ENCODE results near the gene HDAC10. TPM values are rescaled to one million over a fixed set of nuclear protein-coding genes. Genes with fewer than 3 reads are reported as not detected.

Gene HDAC10
- total and polyA plus RNA-seq, 3 donors from 2014 or later: 13.5 to 33.1 (median 32.1) TPM

DNA sequence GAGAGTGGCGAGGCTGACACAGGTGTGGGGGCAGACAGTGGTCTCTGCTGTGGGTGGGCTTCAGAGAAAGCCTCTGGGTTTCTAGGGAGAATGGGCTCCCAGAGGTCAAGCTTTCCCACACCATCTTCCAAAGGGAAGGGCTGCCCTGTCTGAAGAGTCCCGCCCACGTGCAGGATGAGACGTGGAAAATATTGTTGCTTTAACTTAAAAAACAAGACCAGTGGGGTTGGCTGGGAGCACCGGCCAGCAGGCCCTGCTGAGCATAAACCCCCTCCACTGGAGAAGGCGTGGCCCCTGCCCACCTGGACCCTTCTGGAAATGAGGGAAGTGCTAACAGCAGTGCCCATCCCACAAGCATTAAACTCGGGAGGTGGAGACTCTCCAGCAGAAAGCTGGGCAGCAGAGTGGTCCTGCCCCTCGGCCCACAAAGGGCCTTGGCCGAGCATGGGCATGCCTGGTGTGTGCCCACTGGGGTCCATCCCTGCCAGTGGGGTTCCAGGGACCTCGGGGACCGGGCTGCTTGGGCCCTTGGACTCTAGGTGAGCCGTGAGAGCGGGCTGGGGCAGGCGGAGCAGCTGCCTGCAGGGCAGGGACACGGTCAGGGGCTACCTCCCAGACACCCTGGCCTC is 34.9 kb downstream of the HDAC10 start:
- TF ChIP-seq, protein P1, sequence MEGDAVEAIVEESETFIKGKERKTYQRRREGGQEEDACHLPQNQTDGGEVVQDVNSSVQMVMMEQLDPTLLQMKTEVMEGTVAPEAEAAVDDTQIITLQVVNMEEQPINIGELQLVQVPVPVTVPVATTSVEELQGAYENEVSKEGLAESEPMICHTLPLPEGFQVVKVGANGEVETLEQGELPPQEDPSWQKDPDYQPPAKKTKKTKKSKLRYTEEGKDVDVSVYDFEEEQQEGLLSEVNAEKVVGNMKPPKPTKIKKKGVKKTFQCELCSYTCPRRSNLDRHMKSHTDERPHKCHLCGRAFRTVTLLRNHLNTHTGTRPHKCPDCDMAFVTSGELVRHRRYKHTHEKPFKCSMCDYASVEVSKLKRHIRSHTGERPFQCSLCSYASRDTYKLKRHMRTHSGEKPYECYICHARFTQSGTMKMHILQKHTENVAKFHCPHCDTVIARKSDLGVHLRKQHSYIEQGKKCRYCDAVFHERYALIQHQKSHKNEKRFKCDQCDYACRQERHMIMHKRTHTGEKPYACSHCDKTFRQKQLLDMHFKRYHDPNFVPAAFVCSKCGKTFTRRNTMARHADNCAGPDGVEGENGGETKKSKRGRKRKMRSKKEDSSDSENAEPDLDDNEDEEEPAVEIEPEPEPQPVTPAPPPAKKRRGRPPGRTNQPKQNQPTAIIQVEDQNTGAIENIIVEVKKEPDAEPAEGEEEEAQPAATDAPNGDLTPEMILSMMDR (IDR thresholded peaks at IDR 0.05): no peak
- no peak for TF ChIP-seq POLR2A (IDR thresholded peaks at IDR 0.05)
- no peak for DNase-seq
- 71 to 75% methylated on average over 5 to 15 of the region's 15 CpGs for WGBS, 2 donors
- H3K9me3 ChIP-seq: no peaks in the 10 kb centered on the region
- peaks cover 5% of the 10 kb centered on the region for H3K4me1 ChIP-seq
- no peak overlapping the region for H3K27ac ChIP-seq
- intact Hi-C loops (cut with DNase I; ENCODE audit: low total_unique reads): no loop called here
- no peaks in the 10 kb centered on the region for H3K27me3 ChIP-seq
- H3K4me3 ChIP-seq: no peak overlapping the region
- H3K36me3 ChIP-seq (ENCODE audit: low read depth, missing control alignments): no peaks in the 10 kb centered on the region

DNA sequence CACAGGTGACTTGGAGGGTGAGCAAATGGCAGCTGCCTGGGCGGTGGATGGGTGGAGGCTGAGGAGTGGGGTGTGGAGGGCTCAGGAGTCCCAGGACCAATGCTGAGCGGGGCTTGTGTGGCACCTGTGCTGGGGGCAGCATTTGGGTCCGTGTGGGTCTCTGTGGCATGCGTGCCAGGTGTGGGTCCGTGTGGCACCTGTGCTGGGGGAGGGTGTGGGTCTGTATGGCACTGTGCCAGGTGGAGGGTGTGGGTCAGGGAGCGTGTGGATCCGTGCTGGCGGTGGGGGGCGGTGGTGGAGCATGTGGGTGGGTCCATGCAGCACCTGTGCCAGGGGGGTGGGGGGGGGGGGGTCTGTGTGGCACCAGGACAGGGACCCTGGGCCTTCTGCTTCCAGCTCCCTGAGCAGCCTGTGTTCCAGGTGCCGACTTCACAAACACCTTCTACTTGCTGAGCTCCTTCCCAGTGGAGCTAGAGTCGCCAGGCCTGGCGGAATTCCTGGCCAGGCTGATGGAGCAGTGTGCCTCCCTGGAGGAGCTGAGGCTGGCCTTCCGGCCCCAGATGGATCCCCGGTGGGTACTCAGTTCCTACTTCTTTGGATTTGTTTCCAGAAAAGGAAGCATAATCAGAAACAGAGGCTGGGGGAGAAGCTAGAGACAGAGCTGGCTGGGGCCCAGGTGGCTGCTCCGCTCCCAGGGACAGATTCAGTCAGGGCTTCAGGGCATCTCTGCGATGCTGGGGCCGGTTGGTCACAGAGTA is 35.6 kb downstream of the HDAC10 start:
- Histone ChIP-seq H3K27me3 (no peaks in the 10 kb centered on the region), H3K4me3 (no peak overlapping the region), H3K4me1 (peaks cover 8% of the 10 kb centered on the region), H3K27ac (no peak overlapping the region), H3K36me3 (ENCODE audit: low read depth, missing control alignments) (no peaks in the 10 kb centered on the region), H3K9me3 (no peaks in the 10 kb centered on the region)
- TF ChIP-seq, protein P1 (IDR thresholded peaks at IDR 0.05): no peak
- TF ChIP-seq POLR2A (IDR thresholded peaks at IDR 0.05): no peak
- intact Hi-C loops (cut with DNase I; ENCODE audit: low total_unique reads): no loop called here
- 68 to 88% methylated on average over 3 to 17 of the region's 17 CpGs for WGBS, 2 donors
- DNase-seq: no peak

DNA sequence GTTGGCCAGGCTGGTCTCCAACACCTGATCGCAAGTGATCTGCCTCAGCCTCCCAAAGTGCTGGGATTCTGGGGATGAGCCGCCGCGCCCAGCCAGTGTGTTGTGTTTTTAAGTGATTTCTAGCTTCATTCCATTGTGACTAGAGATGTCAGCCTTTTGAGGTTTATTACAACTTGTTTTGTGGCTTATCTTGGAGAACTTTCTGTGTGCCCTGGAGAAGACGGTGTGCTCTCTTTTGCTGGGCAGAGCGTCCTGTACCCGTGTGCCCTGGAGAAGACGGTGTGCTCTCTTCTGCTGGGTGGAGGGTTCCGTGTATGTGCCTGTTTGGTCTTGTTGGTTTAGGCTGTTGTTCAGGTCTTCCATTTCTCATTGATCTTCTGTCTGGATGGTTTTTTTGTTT is 37.8 kb downstream of the HDAC10 start:
- Histone ChIP-seq H3K9me3 (no peaks in the 10 kb centered on the region), H3K4me3 (no peak overlapping the region), H3K36me3 (ENCODE audit: low read depth, missing control alignments) (no peaks in the 10 kb centered on the region), H3K27me3 (no peaks in the 10 kb centered on the region), H3K4me1 (peaks cover 24% of the 10 kb centered on the region), H3K27ac (no peak overlapping the region)
- no peak for DNase-seq
- intact Hi-C loops (cut with DNase I; ENCODE audit: low total_unique reads): no loop called here
- no peak for TF ChIP-seq POLR2A (IDR thresholded peaks at IDR 0.05)
- 61 to 83% methylated on average over 9 of the region's 9 CpGs for WGBS, 2 donors

DNA sequence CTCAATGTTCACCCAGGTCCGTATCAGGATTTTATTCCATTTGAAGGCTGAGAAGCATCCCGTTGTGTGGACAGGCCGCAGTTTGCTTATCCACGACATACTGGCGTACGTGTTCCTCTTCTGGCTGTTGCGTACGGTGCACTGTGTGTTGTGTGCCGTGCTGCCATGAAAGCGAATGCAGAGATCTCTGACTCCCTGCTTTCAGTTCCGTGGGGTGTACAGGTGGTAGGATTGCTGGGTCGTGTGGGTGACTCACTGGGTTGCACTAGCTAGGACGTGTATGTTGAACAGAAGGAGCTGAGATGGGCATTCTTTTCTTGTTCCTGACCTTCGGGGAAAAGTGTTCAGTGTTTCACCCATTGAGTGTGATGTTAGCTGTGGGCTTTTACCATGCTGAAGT is 39.9 kb downstream of the HDAC10 start:
- H3K36me3 ChIP-seq (ENCODE audit: low read depth, missing control alignments): no peaks in the 10 kb centered on the region
- DNase-seq: no peak
- peaks cover 31% of the 10 kb centered on the region for H3K4me1 ChIP-seq
- H3K4me3 ChIP-seq: no peak overlapping the region
- H3K27me3 ChIP-seq: no peaks in the 10 kb centered on the region
- WGBS, 2 donors: 88 to 90% methylated on average over 14 of the region's 14 CpGs
- no peak overlapping the region for H3K27ac ChIP-seq
- intact Hi-C loops (cut with DNase I; ENCODE audit: low total_unique reads): no loop called here
- H3K9me3 ChIP-seq: no peaks in the 10 kb centered on the region
- TF ChIP-seq POLR2A (IDR thresholded peaks at IDR 0.05): no peak
- TF ChIP-seq, protein P1 (IDR thresholded peaks at IDR 0.05): no peak

DNA sequence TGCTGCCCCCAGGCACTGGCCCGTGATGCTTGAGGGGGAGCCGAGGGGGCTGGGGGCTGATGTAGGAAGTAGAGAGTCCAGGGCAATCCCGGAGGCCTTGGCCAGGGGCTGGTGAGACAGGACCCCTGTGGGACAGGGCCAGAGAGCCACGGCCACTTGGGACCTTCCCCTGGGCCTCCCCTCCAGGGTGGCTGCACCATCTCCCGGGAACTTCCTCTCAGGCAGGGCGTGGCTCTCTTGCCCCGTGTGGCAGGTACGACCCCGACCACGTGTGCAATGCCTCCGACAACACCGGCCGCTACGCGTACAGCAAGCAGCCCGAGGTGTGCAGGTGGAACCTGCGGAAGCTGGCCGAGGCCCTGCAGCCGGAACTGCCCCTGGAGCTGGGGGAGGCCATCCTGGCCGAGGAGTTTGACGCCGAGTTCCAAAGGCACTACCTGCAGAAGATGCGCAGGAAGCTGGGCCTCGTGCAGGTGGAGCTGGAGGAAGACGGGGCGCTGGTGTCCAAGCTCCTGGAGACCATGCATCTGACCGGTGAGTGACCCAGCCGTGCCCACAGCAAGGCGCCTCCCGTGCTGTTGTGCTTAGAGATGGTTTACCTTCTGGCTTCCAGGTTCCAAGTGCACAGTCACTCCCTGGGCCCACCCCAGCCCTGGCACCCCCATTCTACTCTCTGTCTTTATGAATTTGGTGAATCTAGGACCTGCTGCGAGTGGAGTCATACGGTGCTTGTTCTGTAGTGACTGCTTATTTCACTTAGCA is 40.5 kb downstream of the HDAC10 start:
- 93 to 97% methylated on average over 17 to 32 of the region's 32 CpGs for WGBS, 2 donors
- intact Hi-C loops (cut with DNase I; ENCODE audit: low total_unique reads): no loop called here
- Histone ChIP-seq H3K27me3 (no peaks in the 10 kb centered on the region), H3K9me3 (no peaks in the 10 kb centered on the region), H3K27ac (no peak overlapping the region), H3K4me3 (no peak overlapping the region), H3K36me3 (ENCODE audit: low read depth, missing control alignments) (no peaks in the 10 kb centered on the region), H3K4me1 (peaks cover 37% of the 10 kb centered on the region)
- DNase-seq: no peak
- no peak for TF ChIP-seq POLR2A (IDR thresholded peaks at IDR 0.05)
- TF ChIP-seq, protein P1 (IDR thresholded peaks at IDR 0.05): no peak
